ENCODE data around the gene WDR17.

The WDR17 gene

DNA sequence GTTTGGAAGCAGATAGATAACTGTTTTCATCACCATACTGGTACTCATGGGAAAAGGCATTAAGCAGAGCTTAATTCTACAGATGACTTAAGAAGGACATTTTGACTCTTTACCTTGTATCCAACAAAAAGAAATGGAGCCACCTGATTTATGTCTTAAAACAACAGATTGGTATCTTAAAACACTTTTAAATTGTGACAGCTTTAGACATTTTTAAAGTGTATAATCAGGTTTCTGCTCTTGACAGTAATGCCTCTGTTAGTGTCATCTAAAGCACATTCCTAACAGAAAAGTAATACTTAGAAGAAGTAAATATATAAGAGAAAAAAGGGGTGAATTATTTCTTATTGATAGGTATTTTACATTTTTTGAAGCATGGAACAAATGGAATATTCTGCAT lies 73.9 kb downstream of the WDR17 start:
- Histone ChIP-seq H3K9me3 (ENCODE audit: control insufficient read depth in 2 of 2, low read length in 2 of 2) (no peaks in the 10 kb centered on the region), H3K27ac (ENCODE audit: low read depth in 2 of 2, low read length in 2 of 2) (no peak overlapping the region), H3K27me3 (ENCODE audit: control insufficient read depth in 2 of 2, insufficient read depth in 2 of 2, low read length in 2 of 2) (no peaks in the 10 kb centered on the region), H3K4me1 (ENCODE audit: control insufficient read depth in 2 of 2, insufficient read depth in 2 of 2, low read length in 2 of 2) (no peaks in the 10 kb centered on the region), H3K4me3 (ENCODE audit: low read length in 2 of 2) (no peak overlapping the region), H3K36me3 (ENCODE audit: control insufficient read depth in 2 of 2, insufficient read depth in 2 of 2, low read length in 2 of 2) (no peaks in the 10 kb centered on the region), H3K9ac (ENCODE audit: low read depth in 1 of 2, low read length in 2 of 2) (no peak overlapping the region)

DNA sequence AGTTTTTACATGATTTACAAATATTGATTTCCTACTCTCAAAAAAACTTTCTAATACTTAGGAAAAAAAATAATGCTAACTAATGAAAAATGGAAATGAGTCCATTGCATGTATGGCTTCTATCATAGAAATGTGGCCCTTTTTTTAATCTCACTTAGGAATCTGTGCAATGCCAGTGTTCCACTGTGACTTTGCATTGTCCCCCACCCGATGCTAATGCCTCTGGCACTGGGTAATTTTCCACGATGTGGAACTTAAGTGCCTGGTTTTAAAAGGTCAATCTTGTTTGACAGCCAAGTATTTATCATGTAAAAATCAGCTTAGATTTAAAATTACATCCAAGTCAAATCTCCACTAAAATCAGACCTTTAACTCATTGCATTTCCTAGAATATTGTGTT lies 76.6 kb downstream of the WDR17 start:
- no peaks in the 10 kb centered on the region for H3K4me1 ChIP-seq (ENCODE audit: control insufficient read depth in 2 of 2, insufficient read depth in 2 of 2, low read length in 2 of 2)
- H3K27me3 ChIP-seq (ENCODE audit: control insufficient read depth in 2 of 2, insufficient read depth in 2 of 2, low read length in 2 of 2): no peaks in the 10 kb centered on the region
- no peak overlapping the region for H3K4me3 ChIP-seq (ENCODE audit: low read length in 2 of 2)
- no peak overlapping the region for H3K27ac ChIP-seq (ENCODE audit: low read depth in 2 of 2, low read length in 2 of 2)
- H3K9ac ChIP-seq (ENCODE audit: low read depth in 1 of 2, low read length in 2 of 2): no peak overlapping the region
- H3K9me3 ChIP-seq (ENCODE audit: control insufficient read depth in 2 of 2, low read length in 2 of 2): no peaks in the 10 kb centered on the region
- no peaks in the 10 kb centered on the region for H3K36me3 ChIP-seq (ENCODE audit: control insufficient read depth in 2 of 2, insufficient read depth in 2 of 2, low read length in 2 of 2)

DNA sequence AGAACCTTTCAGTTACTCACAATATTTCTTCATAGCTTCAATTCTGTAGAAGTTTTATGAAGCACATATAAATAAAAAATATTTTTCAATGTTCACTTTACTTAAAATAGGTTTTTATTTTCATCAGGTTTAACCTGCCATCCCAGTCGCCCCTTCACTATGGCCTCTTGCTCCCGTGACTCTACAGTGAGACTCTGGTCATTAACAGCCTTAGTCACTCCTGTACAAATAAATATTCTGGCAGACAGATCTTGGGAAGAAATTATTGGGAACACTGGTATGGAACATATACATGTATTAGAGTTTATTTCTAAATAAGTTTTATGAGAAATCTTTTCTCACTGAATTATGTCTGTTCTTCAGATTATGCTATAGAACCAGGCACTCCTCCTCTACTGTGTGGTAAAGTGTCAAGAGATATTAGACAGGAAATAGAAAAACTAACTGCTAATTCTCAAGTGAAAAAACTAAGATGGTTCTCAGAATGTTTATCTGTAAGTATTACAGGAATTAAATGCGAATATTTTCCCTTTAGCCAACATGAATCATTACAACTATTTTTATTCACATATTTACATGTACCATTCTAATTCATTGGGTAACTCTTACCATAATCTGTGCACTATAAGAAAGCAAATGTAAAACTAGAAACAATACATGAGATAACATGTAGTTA lies 84.2 kb downstream of the WDR17 start:
- no peaks in the 10 kb centered on the region for H3K4me1 ChIP-seq (ENCODE audit: control insufficient read depth in 2 of 2, insufficient read depth in 2 of 2, low read length in 2 of 2)
- no peak overlapping the region for H3K27ac ChIP-seq (ENCODE audit: low read depth in 2 of 2, low read length in 2 of 2)
- no peak overlapping the region for H3K4me3 ChIP-seq (ENCODE audit: low read length in 2 of 2)
- no peaks in the 10 kb centered on the region for H3K9me3 ChIP-seq (ENCODE audit: control insufficient read depth in 2 of 2, low read length in 2 of 2)
- no peak overlapping the region for H3K9ac ChIP-seq (ENCODE audit: low read depth in 1 of 2, low read length in 2 of 2)
- no peaks in the 10 kb centered on the region for H3K27me3 ChIP-seq (ENCODE audit: control insufficient read depth in 2 of 2, insufficient read depth in 2 of 2, low read length in 2 of 2)
- no peaks in the 10 kb centered on the region for H3K36me3 ChIP-seq (ENCODE audit: control insufficient read depth in 2 of 2, insufficient read depth in 2 of 2, low read length in 2 of 2)

DNA sequence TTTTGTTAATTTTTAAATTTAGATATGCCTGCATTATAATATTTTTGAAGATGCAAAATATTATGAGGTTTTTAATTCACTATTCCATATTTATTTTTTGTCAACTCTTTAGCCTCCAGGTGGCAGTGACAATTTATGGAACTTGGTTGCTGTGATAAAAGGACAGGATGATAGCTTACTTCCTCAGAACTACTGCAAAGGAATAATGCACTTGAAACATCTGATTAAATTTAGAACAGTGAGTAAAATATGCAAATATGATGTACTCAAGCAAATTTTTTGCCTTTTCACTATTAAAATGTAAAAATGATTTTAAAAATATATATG lies 84.7 kb downstream of the WDR17 start:
- no peak overlapping the region for H3K9ac ChIP-seq (ENCODE audit: low read depth in 1 of 2, low read length in 2 of 2)
- no peak overlapping the region for H3K27ac ChIP-seq (ENCODE audit: low read depth in 2 of 2, low read length in 2 of 2)
- H3K27me3 ChIP-seq (ENCODE audit: control insufficient read depth in 2 of 2, insufficient read depth in 2 of 2, low read length in 2 of 2): no peaks in the 10 kb centered on the region
- no peaks in the 10 kb centered on the region for H3K9me3 ChIP-seq (ENCODE audit: control insufficient read depth in 2 of 2, low read length in 2 of 2)
- no peaks in the 10 kb centered on the region for H3K4me1 ChIP-seq (ENCODE audit: control insufficient read depth in 2 of 2, insufficient read depth in 2 of 2, low read length in 2 of 2)
- no peaks in the 10 kb centered on the region for H3K36me3 ChIP-seq (ENCODE audit: control insufficient read depth in 2 of 2, insufficient read depth in 2 of 2, low read length in 2 of 2)
- no peak overlapping the region for H3K4me3 ChIP-seq (ENCODE audit: low read length in 2 of 2)

DNA sequence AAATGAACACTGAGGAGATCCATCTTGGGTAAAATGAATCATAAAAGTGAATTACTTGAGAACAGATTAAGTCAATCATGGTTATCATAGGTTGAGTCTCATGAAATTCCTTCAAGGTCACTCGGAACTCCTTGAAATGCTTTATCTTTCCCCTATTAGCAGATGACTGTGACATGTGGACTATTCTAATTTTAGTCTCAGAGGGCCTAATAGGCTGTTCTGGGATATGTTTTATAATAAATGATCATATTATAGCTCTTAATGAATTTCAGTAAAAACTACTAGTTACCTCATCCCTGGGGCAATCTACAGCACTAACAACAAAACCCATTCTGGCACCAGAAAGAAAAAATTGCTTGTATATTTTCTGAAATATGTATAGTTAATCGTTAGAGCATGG lies 85.1 kb downstream of the WDR17 start:
- no peaks in the 10 kb centered on the region for H3K9me3 ChIP-seq (ENCODE audit: control insufficient read depth in 2 of 2, low read length in 2 of 2)
- H3K4me3 ChIP-seq (ENCODE audit: low read length in 2 of 2): no peak overlapping the region
- H3K36me3 ChIP-seq (ENCODE audit: control insufficient read depth in 2 of 2, insufficient read depth in 2 of 2, low read length in 2 of 2): no peaks in the 10 kb centered on the region
- H3K4me1 ChIP-seq (ENCODE audit: control insufficient read depth in 2 of 2, insufficient read depth in 2 of 2, low read length in 2 of 2): no peaks in the 10 kb centered on the region
- no peaks in the 10 kb centered on the region for H3K27me3 ChIP-seq (ENCODE audit: control insufficient read depth in 2 of 2, insufficient read depth in 2 of 2, low read length in 2 of 2)
- no peak overlapping the region for H3K27ac ChIP-seq (ENCODE audit: low read depth in 2 of 2, low read length in 2 of 2)
- no peak overlapping the region for H3K9ac ChIP-seq (ENCODE audit: low read depth in 1 of 2, low read length in 2 of 2)

DNA sequence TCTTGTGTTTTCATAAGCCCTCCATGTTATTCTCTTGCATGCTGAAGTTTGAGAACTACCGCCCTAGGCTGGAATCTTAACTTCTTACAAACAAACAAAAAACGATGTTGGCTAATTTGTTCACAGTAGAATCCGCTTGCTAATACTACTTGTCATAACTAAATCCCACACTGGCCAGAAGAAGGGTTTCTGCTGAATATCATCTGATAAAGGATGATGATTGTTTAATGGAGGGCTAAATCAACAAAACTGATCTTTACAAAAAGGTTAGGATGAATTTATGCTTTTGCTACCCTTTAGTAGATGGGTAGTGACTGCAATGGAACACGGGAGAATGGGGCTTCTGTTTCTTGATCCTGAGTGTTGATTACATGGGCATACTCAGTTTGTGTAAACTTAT lies 87.5 kb downstream of the WDR17 start:
- Histone ChIP-seq H3K4me1 (ENCODE audit: control insufficient read depth in 2 of 2, insufficient read depth in 2 of 2, low read length in 2 of 2) (no peaks in the 10 kb centered on the region), H3K36me3 (ENCODE audit: control insufficient read depth in 2 of 2, insufficient read depth in 2 of 2, low read length in 2 of 2) (no peaks in the 10 kb centered on the region), H3K9ac (ENCODE audit: low read depth in 1 of 2, low read length in 2 of 2) (no peak overlapping the region), H3K27ac (ENCODE audit: low read depth in 2 of 2, low read length in 2 of 2) (no peak overlapping the region), H3K9me3 (ENCODE audit: control insufficient read depth in 2 of 2, low read length in 2 of 2) (no peaks in the 10 kb centered on the region), H3K27me3 (ENCODE audit: control insufficient read depth in 2 of 2, insufficient read depth in 2 of 2, low read length in 2 of 2) (no peaks in the 10 kb centered on the region), H3K4me3 (ENCODE audit: low read length in 2 of 2) (no peak overlapping the region)

DNA sequence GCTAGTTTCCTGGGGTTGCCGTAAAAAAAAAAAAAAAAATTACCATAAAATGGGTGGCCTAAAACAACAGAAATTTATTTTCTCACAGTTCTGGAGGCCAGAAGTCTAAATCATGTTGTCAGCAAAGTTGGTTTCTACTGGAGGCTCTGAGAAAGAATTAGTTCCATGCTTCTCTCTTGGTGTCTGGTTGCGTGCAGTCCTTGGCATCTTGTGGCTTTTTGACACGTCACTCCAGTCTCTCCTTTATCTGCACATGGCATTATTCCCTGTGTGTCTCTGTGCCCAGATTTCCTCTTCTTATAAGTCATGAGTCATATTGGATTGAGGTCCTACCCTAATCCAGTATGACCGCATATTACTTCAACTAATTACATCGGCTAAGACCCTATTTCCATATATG lies 91.0 kb downstream of the WDR17 start:
- Histone ChIP-seq H3K4me3 (ENCODE audit: low read length in 2 of 2) (no peak overlapping the region), H3K9me3 (ENCODE audit: control insufficient read depth in 2 of 2, low read length in 2 of 2) (no peaks in the 10 kb centered on the region), H3K27ac (ENCODE audit: low read depth in 2 of 2, low read length in 2 of 2) (no peak overlapping the region), H3K4me1 (ENCODE audit: control insufficient read depth in 2 of 2, insufficient read depth in 2 of 2, low read length in 2 of 2) (no peaks in the 10 kb centered on the region), H3K27me3 (ENCODE audit: control insufficient read depth in 2 of 2, insufficient read depth in 2 of 2, low read length in 2 of 2) (no peaks in the 10 kb centered on the region), H3K36me3 (ENCODE audit: control insufficient read depth in 2 of 2, insufficient read depth in 2 of 2, low read length in 2 of 2) (no peaks in the 10 kb centered on the region), H3K9ac (ENCODE audit: low read depth in 1 of 2, low read length in 2 of 2) (no peak overlapping the region)

DNA sequence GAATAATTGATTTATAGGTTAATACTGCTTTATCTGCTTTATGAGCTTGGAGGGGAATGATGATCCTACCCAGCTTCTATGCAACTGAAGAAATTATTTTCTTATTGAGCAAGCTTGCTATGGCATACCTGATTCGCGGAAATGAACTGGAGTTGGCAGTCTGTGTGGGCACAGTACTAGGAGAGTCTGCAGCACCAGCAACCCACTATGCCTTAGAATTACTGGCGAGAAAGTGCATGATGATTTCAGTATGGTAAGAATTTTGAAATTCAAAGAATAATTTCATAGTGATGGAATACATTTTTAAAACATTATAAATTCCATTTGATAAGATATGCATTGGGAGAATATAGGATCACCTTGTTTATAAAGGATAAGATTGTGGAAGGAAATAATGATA lies 97.4 kb downstream of the WDR17 start:
- H3K9ac ChIP-seq (ENCODE audit: low read depth in 1 of 2, low read length in 2 of 2): no peak overlapping the region
- no peaks in the 10 kb centered on the region for H3K27me3 ChIP-seq (ENCODE audit: control insufficient read depth in 2 of 2, insufficient read depth in 2 of 2, low read length in 2 of 2)
- no peaks in the 10 kb centered on the region for H3K36me3 ChIP-seq (ENCODE audit: control insufficient read depth in 2 of 2, insufficient read depth in 2 of 2, low read length in 2 of 2)
- no peaks in the 10 kb centered on the region for H3K4me1 ChIP-seq (ENCODE audit: control insufficient read depth in 2 of 2, insufficient read depth in 2 of 2, low read length in 2 of 2)
- H3K4me3 ChIP-seq (ENCODE audit: low read length in 2 of 2): no peak overlapping the region
- no peaks in the 10 kb centered on the region for H3K9me3 ChIP-seq (ENCODE audit: control insufficient read depth in 2 of 2, low read length in 2 of 2)
- no peak overlapping the region for H3K27ac ChIP-seq (ENCODE audit: low read depth in 2 of 2, low read length in 2 of 2)

DNA sequence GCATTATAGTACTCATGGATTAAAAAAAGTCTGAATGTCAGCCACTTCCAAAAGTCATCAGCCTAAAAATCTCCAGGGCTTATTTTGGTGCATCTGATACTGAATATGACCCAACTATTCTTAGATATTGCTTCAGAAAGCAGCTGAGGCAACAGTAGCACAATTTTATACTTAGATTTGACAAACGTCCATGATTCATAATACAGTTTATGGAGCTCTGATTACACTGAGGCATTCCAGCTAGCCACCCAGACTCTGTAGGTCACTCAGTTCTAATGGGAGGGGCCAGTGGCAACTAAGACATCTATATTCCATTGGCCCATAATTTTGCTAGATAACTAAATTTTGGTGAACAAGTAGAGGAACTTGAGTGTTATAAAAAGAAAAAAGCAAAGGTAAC lies 119.4 kb downstream of the WDR17 start:
- no peaks in the 10 kb centered on the region for H3K4me1 ChIP-seq (ENCODE audit: control insufficient read depth in 2 of 2, insufficient read depth in 2 of 2, low read length in 2 of 2)
- H3K9ac ChIP-seq (ENCODE audit: low read depth in 1 of 2, low read length in 2 of 2): no peak overlapping the region
- H3K27ac ChIP-seq (ENCODE audit: low read depth in 2 of 2, low read length in 2 of 2): no peak overlapping the region
- no peaks in the 10 kb centered on the region for H3K9me3 ChIP-seq (ENCODE audit: control insufficient read depth in 2 of 2, low read length in 2 of 2)
- no peaks in the 10 kb centered on the region for H3K27me3 ChIP-seq (ENCODE audit: control insufficient read depth in 2 of 2, insufficient read depth in 2 of 2, low read length in 2 of 2)
- H3K4me3 ChIP-seq (ENCODE audit: low read length in 2 of 2): no peak overlapping the region
- H3K36me3 ChIP-seq (ENCODE audit: control insufficient read depth in 2 of 2, insufficient read depth in 2 of 2, low read length in 2 of 2): no peaks in the 10 kb centered on the region

DNA sequence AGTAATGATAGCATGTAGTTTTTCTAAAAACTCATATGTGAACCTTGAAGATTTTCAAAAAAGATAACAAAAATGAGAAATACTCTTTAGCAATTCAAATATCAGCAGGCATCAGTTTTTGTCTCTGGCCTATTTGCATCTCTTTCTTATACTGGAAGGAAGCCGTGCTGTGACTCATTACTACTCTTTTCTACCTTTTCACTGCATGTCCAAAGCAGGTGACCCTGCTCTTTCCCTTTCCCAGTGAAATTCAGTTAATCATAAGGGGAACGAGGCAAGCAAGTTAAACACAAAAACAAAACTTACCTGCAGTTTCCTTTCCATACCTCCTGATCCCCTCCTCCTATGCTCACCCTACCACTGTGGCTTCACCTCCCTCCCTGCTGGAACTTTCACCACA lies 120.4 kb downstream of the WDR17 start:
- Histone ChIP-seq H3K9me3 (ENCODE audit: control insufficient read depth in 2 of 2, low read length in 2 of 2) (no peaks in the 10 kb centered on the region), H3K27me3 (ENCODE audit: control insufficient read depth in 2 of 2, insufficient read depth in 2 of 2, low read length in 2 of 2) (no peaks in the 10 kb centered on the region), H3K4me3 (ENCODE audit: low read length in 2 of 2) (no peak overlapping the region), H3K9ac (ENCODE audit: low read depth in 1 of 2, low read length in 2 of 2) (no peak overlapping the region), H3K27ac (ENCODE audit: low read depth in 2 of 2, low read length in 2 of 2) (no peak overlapping the region), H3K4me1 (ENCODE audit: control insufficient read depth in 2 of 2, insufficient read depth in 2 of 2, low read length in 2 of 2) (no peaks in the 10 kb centered on the region), H3K36me3 (ENCODE audit: control insufficient read depth in 2 of 2, insufficient read depth in 2 of 2, low read length in 2 of 2) (no peaks in the 10 kb centered on the region)

All from mucosa of rectum (tissue), 2 donors.